GM23248 (cell line): ENCODE measurements around the gene PRPF18. TPM values are rescaled to one million over a fixed set of nuclear protein-coding genes. Genes with fewer than 3 reads are reported as not detected.

ENCODE experiments used
- DNase-seq: peaks from one replicate; pipeline ENCODE4 v3.0.0-alpha.2; 2015
- H2AFZ ChIP-seq: fragments of 200-600 bp; sonication (generic); 2 replicates; pipeline ENCODE4 v1.6.1; 2016; ENCODE audit warnings: antibody characterized with exemption
- H3F3A ChIP-seq: fragments of 200-600 bp; sonication (generic); 2 replicates; pipeline ENCODE4 v1.6.1; 2016; ENCODE audit warnings: mild to moderate bottlenecking, antibody characterized with exemption, mixed run types; ENCODE audit not compliant: insufficient read depth
- H3K27ac ChIP-seq: fragments of 200-600 bp; sonication (generic); 2 replicates; pipeline ENCODE4 v1.5.1; 2016; ENCODE audit warnings: mild to moderate bottlenecking
- H3K27me3 ChIP-seq: fragments of 200-600 bp; sonication (generic); replicated peaks from 2 replicates; pipeline ENCODE4 v1.6.1; 2016; ENCODE audit warnings: mild to moderate bottlenecking; ENCODE audit not compliant: insufficient read depth
- H3K36me3 ChIP-seq: fragments of 200-600 bp; sonication (generic); 2 replicates; pipeline ENCODE4 v1.6.1; 2016; ENCODE audit warnings: low read depth, mild to moderate bottlenecking
- H3K4me1 ChIP-seq: fragments of 200-600 bp; sonication (generic); 2 replicates; pipeline ENCODE4 v1.6.1; 2016; ENCODE audit warnings: mild to moderate bottlenecking; ENCODE audit not compliant: insufficient read depth
- H3K4me2 ChIP-seq: fragments of 200-600 bp; sonication (generic); one replicate; pipeline ENCODE4 v1.6.1; 2016; ENCODE audit warnings: mild to moderate bottlenecking; ENCODE audit not compliant: unreplicated experiment
- H3K4me3 ChIP-seq: fragments of 200-600 bp; sonication (generic); 2 replicates; pipeline ENCODE4 v1.5.1; 2016; ENCODE audit warnings: mild to moderate bottlenecking
- H3K79me2 ChIP-seq: fragments of 200-600 bp; sonication (generic); 2 replicates; pipeline ENCODE4 v1.6.1; 2016; ENCODE audit warnings: mild to moderate bottlenecking; ENCODE audit not compliant: insufficient read depth
- H3K9ac ChIP-seq: fragments of 200-600 bp; sonication (generic); 2 replicates; pipeline ENCODE4 v1.6.1; 2016; ENCODE audit warnings: mild to moderate bottlenecking
- H3K9me2 ChIP-seq: fragments of 200-600 bp; sonication (generic); 2 replicates; pipeline ENCODE4 v1.6.1; 2016; ENCODE audit warnings: mixed run types, mild to moderate bottlenecking, moderate library complexity; ENCODE audit not compliant: insufficient read depth
- H3K9me3 ChIP-seq: fragments of 200-600 bp; sonication (generic); one replicate; pipeline ENCODE4 v1.6.1; 2017; ENCODE audit warnings: low read depth
- H4K20me1 ChIP-seq: fragments of 200-600 bp; sonication (generic); 2 replicates; pipeline ENCODE4 v1.6.0; 2016; ENCODE audit not compliant: insufficient read depth
- EZH2 ChIP-seq: fragments of 200-600 bp; sonication (generic); IDR thresholded peaks from 2 replicates; pipeline ENCODE4 v1.6.1; 2018; ENCODE audit warnings: antibody characterized with exemption, mild to moderate bottlenecking; ENCODE audit not compliant: insufficient read depth, poor library complexity, severe bottlenecking
- EZH2phosphoT487 ChIP-seq: fragments of 200-600 bp; sonication (generic); IDR thresholded peaks from 2 replicates; pipeline ENCODE4 v1.6.1; 2018; ENCODE audit warnings: antibody characterized with exemption, moderate library complexity, mild to moderate bottlenecking, low read depth; ENCODE audit not compliant: insufficient read depth
- WGBS, 2 experiments: methylation state at CpG; one replicate each; pipeline ENCODE4 v1.1.6; 2015 to 2017; ENCODE audit warnings: low lambda C conversion rate in 2 of 2, low coverage in 1 of 2; ENCODE audit errors: missing lambda C conversion rate in 2 of 2; 5-methylcytosine and 5-hydroxymethylcytosine counted together
- in situ Hi-C: fragments of 300-500 bp; cut with MboI; formaldehyde crosslinking; loops from 2 replicates; pipeline ENCODE4 v1.15.0; 2020
- polyA plus RNA-seq: library from polyadenylated mRNA; unstranded; fragments of >200 nt; fragmentation: Nextera tagmentation; extraction: Ambion mirVana; gene quantifications from 2 replicates; pipeline ENCODE4 v1.2.1, GENCODE V29; 2016
- total RNA-seq: library from RNA; depleted of rRNA; stranded (reverse); fragments of >200 nt; shearing (Covaris generic); gene quantifications from 2 replicates; pipeline ENCODE4 v1.2.3, GENCODE V29; 2014

PRPF18 gene
- total and polyA plus RNA-seq, 2 experiments from 2014 or later = 21.8 to 30.2 TPM

DNA sequence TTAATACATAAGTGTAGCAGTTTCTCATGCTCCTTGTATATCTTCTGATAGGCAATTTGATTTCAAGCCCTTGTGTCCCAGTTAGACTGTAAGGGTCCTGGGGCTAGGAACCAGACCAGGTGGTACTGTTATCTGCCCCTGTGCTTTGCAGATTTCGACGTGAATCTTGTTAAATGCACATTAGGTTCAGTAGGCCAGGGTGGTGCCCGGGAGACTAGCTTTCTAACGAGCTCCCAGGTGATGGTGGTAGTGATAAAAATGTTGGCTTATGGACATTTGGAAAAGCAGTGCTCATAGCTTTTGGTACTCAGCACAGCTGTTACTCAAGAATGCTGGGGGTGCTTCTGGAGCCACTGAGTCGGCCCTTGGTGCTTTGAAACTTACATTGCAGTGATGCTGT is 64.2 kb downstream of the PRPF18 start:
- peaks cover 25% of the 10 kb centered on the region for H3K36me3 ChIP-seq
- in situ Hi-C loops = no loop called here

DNA sequence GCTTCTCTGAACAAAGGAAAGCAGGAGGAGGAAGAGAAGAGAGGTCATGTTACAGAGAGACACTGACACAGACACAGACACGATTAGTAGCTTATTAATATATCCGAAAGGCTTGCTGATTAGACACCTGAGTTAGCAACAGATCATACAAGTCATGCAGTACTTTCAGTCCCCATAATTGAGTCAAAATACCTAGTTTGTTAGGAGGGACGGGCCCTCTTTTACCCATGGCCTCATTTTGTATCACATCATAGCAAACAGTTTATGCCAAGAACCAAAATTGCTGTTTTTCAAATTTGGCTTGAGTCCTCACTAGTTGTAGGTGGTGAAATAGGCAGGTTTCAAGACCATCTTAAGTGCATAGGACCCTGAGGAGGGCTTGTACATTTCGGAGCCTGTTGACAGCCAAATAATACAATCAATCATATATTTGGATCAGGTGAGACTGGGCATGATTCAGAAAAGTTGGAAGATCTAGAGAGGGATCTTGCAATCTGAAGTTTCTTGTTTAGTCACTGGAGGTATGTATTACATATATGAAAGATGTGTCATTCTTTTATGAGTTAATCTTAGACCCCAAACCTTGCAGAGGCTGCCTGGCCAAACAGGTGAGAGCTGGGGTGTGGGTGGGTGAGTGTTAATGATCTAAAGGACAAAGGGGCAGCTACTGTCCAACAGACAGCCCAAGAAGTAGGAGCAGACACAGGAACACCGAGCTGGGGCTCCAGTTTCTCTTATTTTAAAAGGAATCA is 65.4 kb downstream of the PRPF18 start:
- Histone ChIP-seq H3K4me3 (no peak overlapping the region), H3K27ac (no peak overlapping the region), H3K4me1 (no peaks in the 10 kb centered on the region), H3K36me3 (peaks cover 19% of the 10 kb centered on the region), H3K4me2 (no peak overlapping the region), H3K27me3 (no peaks in the 10 kb centered on the region), H4K20me1 (no peaks in the 10 kb centered on the region), H3K9me3 (no peaks in the 10 kb centered on the region), H3F3A (peaks cover 23% of the 10 kb centered on the region; the same call in 1 of the 2 replicates), H2AFZ (no peak overlapping the region), H3K9me2 (no peaks in the 10 kb centered on the region), H3K9ac (no peak overlapping the region), H3K79me2 (no peaks in the 10 kb centered on the region)
- WGBS, 2 experiments = 83 to 87% methylated on average over 5 of the region's 5 CpGs
- in situ Hi-C loops = no loop called here
- DNase-seq = no peak
- TF ChIP-seq EZH2phosphoT487 (no peak), EZH2 (no peak)

More for the DNA sequence above, 64.2 kb downstream of the PRPF18 start:
- Histone ChIP-seq H3K27ac (no peak overlapping the region), H2AFZ (no peak overlapping the region), H3K4me3 (no peak overlapping the region), H3K27me3 (no peaks in the 10 kb centered on the region), H3K4me2 (no peak overlapping the region), H3F3A (peaks cover 26% of the 10 kb centered on the region; the same call in 1 of the 2 replicates), H3K9ac (no peak overlapping the region), H4K20me1 (no peaks in the 10 kb centered on the region), H3K4me1 (no peaks in the 10 kb centered on the region), H3K9me2 (no peaks in the 10 kb centered on the region), H3K79me2 (no peaks in the 10 kb centered on the region), H3K9me3 (no peaks in the 10 kb centered on the region)
- TF ChIP-seq EZH2 = no peak
- WGBS, 2 experiments = 88 to 94% methylated on average over 5 of the region's 5 CpGs
- DNase-seq = no peak

GRCh38 chr10:13652860-13653259 is 66.1 kb downstream of the PRPF18 start:
- H3K4me1 ChIP-seq = no peaks in the 10 kb centered on the region
- no peak overlapping the region for H2AFZ ChIP-seq
- in situ Hi-C loops = no loop called here
- H3K27ac ChIP-seq = no peak overlapping the region
- no peak overlapping the region for H3K4me2 ChIP-seq
- H3K9me3 ChIP-seq = no peaks in the 10 kb centered on the region
- TF ChIP-seq EZH2phosphoT487 = no peak
- no peak for TF ChIP-seq EZH2
- peaks cover 19% of the 10 kb centered on the region for H3K36me3 ChIP-seq
- H3K27me3 ChIP-seq = no peaks in the 10 kb centered on the region
- H3K9me2 ChIP-seq = no peaks in the 10 kb centered on the region
- WGBS, 2 experiments = 68 to 69% methylated on average over 6 of the region's 6 CpGs
- H4K20me1 ChIP-seq = no peaks in the 10 kb centered on the region
- H3K4me3 ChIP-seq = no peak overlapping the region
- no peaks in the 10 kb centered on the region for H3K79me2 ChIP-seq
- DNase-seq = no peak
- no peak overlapping the region for H3K9ac ChIP-seq
- H3F3A ChIP-seq = 0 out of 2 replicates have a peak, but pooled peaks cover 17% of the 10 kb centered on the region

- H3K9me3 ChIP-seq = no peaks in the 10 kb centered on the region
- no peak for TF ChIP-seq EZH2
- TF ChIP-seq EZH2phosphoT487 = no peak
- H3K4me3 ChIP-seq = no peak overlapping the region
- H3K27me3 ChIP-seq = no peaks in the 10 kb centered on the region
- H3K36me3 ChIP-seq = peaks cover 14% of the 10 kb centered on the region; the same call in 1 of the 2 replicates
- WGBS, 2 experiments = 88% methylated on average over 8 of the region's 8 CpGs
- no peak overlapping the region for H3K27ac ChIP-seq
- no peaks in the 10 kb centered on the region for H3K79me2 ChIP-seq
- no peaks in the 10 kb centered on the region for H3K9me2 ChIP-seq
- no peaks in the 10 kb centered on the region for H3K4me1 ChIP-seq
- 0 out of 2 replicates have a peak, but pooled peaks cover 11% of the 10 kb centered on the region for H3F3A ChIP-seq
- no peaks in the 10 kb centered on the region for H4K20me1 ChIP-seq
- H2AFZ ChIP-seq = no peak overlapping the region
- in situ Hi-C loops = no loop called here
- no peak overlapping the region for H3K4me2 ChIP-seq
- DNase-seq = no peak
- no peak overlapping the region for H3K9ac ChIP-seq
Observed at GRCh38 chr10:13654118-13654830, 67.5 kb downstream of the PRPF18 start.
